ENCODE data around the gene GCNT1. TPM values are rescaled to one million over a fixed set of nuclear protein-coding genes. Genes with fewer than 3 reads are reported as not detected.

The GCNT1 gene
- total RNA-seq, 1 experiment from 2014 or later: 17.2 TPM

GRCh38 chr9:76454311-76454710, 4.7 kb upstream of the GCNT1 start:
- TF ChIP-seq NR1H2 (CRISPR knock-in tag; IDR thresholded peaks at IDR 0.05): no peak
- TF ChIP-seq SP1 (CRISPR knock-in tag; conservative IDR thresholded peaks at IDR 0.05): no peak
- no peak for TF ChIP-seq HMGA2 (CRISPR knock-in tag; IDR thresholded peaks at IDR 0.05)
- no peak for TF ChIP-seq ARID4B (CRISPR knock-in tag; IDR thresholded peaks at IDR 0.05; ENCODE audit: borderline replicate concordance)
- TF ChIP-seq JUN (CRISPR knock-in tag; IDR thresholded peaks at IDR 0.05): no peak
- TF ChIP-seq ZNF281 (CRISPR knock-in tag; IDR thresholded peaks at IDR 0.05): no peak
- TF ChIP-seq GTF2I (CRISPR knock-in tag; conservative IDR thresholded peaks at IDR 0.05): no peak
- no peak for TF ChIP-seq EMX1 (CRISPR knock-in tag; IDR thresholded peaks at IDR 0.05)
- TF ChIP-seq CREM (CRISPR knock-in tag; IDR thresholded peaks at IDR 0.05): no peak
- TF ChIP-seq ZNF671 (CRISPR knock-in tag; IDR thresholded peaks at IDR 0.05): no peak
- no peak for TF ChIP-seq SOX15 (CRISPR knock-in tag; IDR thresholded peaks at IDR 0.05)
- TF ChIP-seq ZNF138 (CRISPR knock-in tag; conservative IDR thresholded peaks at IDR 0.05): no peak
- H3K36me3 Mint-ChIP-seq: peaks cover 7% of the 10 kb centered on the region
- DNase-seq (ENCODE audit: low spot score) (no peak), ATAC-seq (no peak)
- H3K27ac Mint-ChIP-seq: no peak overlapping the region
- ChIA-PET POLR2A (no interaction called here), CTCF (interaction anchor here (0.7 to 1.4 kb wide), 2 partner anchors 35 to 249 kb away, joined by 3 read pairs; no protein-coding TSS in a partner anchor)
- peaks cover 31% of the 10 kb centered on the region for H3K4me1 Mint-ChIP-seq
- peaks cover 8% of the 10 kb centered on the region for H3K9me3 Mint-ChIP-seq
- peaks cover 7% of the 10 kb centered on the region; the same call in 1 of the 2 replicates for H3K27me3 Mint-ChIP-seq (ENCODE audit: low read depth)
- H3K4me3 Mint-ChIP-seq: no peak overlapping the region

- Mint-ChIP-seq H3K4me3 (no peak overlapping the region), H3K9me3 (no peaks in the 10 kb centered on the region), H3K27me3 (ENCODE audit: low read depth) (peaks cover 17% of the 10 kb centered on the region), H3K27ac (no peak overlapping the region), H3K36me3 (no peaks in the 10 kb centered on the region), H3K4me1 (peaks cover 26% of the 10 kb centered on the region)
- CTCF ChIA-PET: interaction anchor here (0.6 to 1.0 kb wide), 5 partner anchors 62 to 495 kb away, joined by 3 to 5 read pairs (median 3); partner anchors contain the start of gene RFK
- peak; percentile 43 for ATAC-seq
- DNase-seq (ENCODE audit: low spot score): peak; percentile 42
- POLR2A ChIA-PET: interaction anchor here (0.8 kb wide), 1 partner anchor 245 kb away, joined by 3 read pairs; no protein-coding TSS in a partner anchor
- no peak for TF ChIP-seq NR2C2 (CRISPR knock-in tag; IDR thresholded peaks at IDR 0.05)
- TF ChIP-seq ATF1 (CRISPR knock-in tag; IDR thresholded peaks at IDR 0.05): no peak
- no peak for TF ChIP-seq CTCF (IDR thresholded peaks at IDR 0.05)
- no peak for TF ChIP-seq EMX1 (CRISPR knock-in tag; IDR thresholded peaks at IDR 0.05)
- TF ChIP-seq ETV6 (CRISPR knock-in tag; IDR thresholded peaks at IDR 0.05): no peak
- no peak for TF ChIP-seq NR3C1 (CRISPR knock-in tag; conservative IDR thresholded peaks at IDR 0.05; ENCODE audit: low read depth)
- TF ChIP-seq USF2 (CRISPR knock-in tag; IDR thresholded peaks at IDR 0.05): no peak
- TF ChIP-seq ESRRA (CRISPR knock-in tag; IDR thresholded peaks at IDR 0.05; ENCODE audit: borderline replicate concordance): no peak
- no peak for TF ChIP-seq SOX15 (CRISPR knock-in tag; IDR thresholded peaks at IDR 0.05)
- TF ChIP-seq OVOL2 (CRISPR knock-in tag; IDR thresholded peaks at IDR 0.05; ENCODE audit: borderline replicate concordance): no peak
- TF ChIP-seq FOXJ3 (CRISPR knock-in tag; IDR thresholded peaks at IDR 0.05; ENCODE audit: borderline replicate concordance): no peak
- no peak for TF ChIP-seq PRRX2 (CRISPR knock-in tag; IDR thresholded peaks at IDR 0.05)
- TF ChIP-seq TEAD4 (CRISPR knock-in tag; IDR thresholded peaks at IDR 0.05): no peak
- no peak for TF ChIP-seq ZNF263 (CRISPR knock-in tag; IDR thresholded peaks at IDR 0.05; ENCODE audit: low read depth)
- no peak for TF ChIP-seq ZNF232 (CRISPR knock-in tag; IDR thresholded peaks at IDR 0.05)
- no peak for TF ChIP-seq ZBTB21 (CRISPR knock-in tag; IDR thresholded peaks at IDR 0.05; ENCODE audit: borderline replicate concordance)
- no peak for TF ChIP-seq CDX4 (CRISPR knock-in tag; IDR thresholded peaks at IDR 0.05; ENCODE audit: borderline replicate concordance)
These were observed 2.6 kb upstream of the GCNT1 start for GRCh38 chr9:76456202-76456926.

Data from WTC11 (cell line).